NB4 (cell line): ENCODE results near the gene RREB1.

ENCODE experiments used
- DNase-seq: peaks from one replicate; pipeline ENCODE4 v3.0.0; 2010; ENCODE audit warnings: low read depth
- H3K4me3 ChIP-seq: one replicate; pipeline ENCODE4 v1.5.1; 2011; ENCODE audit warnings: mild to moderate bottlenecking, low read depth, low read length, moderate library complexity
- CTCF ChIP-seq: IDR thresholded peaks from one replicate; pipeline ENCODE4 v1.5.1; 2012; ENCODE audit warnings: low read depth, low read length
- MAX ChIP-seq: IDR thresholded peaks from 2 replicates; pipeline ENCODE4 v1.6.1; 2011; ENCODE audit warnings: low read depth, low read length
- MYC ChIP-seq: IDR thresholded peaks from 2 replicates; pipeline ENCODE4 v1.6.1; 2011; ENCODE audit warnings: low read depth, low read length
- POLR2A ChIP-seq: IDR thresholded peaks from 2 replicates; pipeline ENCODE4 v1.6.1; 2011; ENCODE audit warnings: mild to moderate bottlenecking; ENCODE audit not compliant: insufficient read length; ENCODE audit errors: extremely low read depth

RREB1 gene

GRCh38 chr6:7201732-7202541, 94.2 kb downstream of the RREB1 start:
- peak; percentile 96 for DNase-seq
- TF ChIP-seq MAX (peak; percentile 82), MYC (peak; percentile 91), POLR2A (no peak)
- H3K4me3 ChIP-seq = peak overlapping the region; percentile 18

GRCh38 chr6:7202950-7203349, 95.2 kb downstream of the RREB1 start:
- TF ChIP-seq MYC (no peak), CTCF (no peak), MAX (no peak), POLR2A (no peak)
- DNase-seq = no peak
- H3K4me3 ChIP-seq = no peak overlapping the region

- DNase-seq = no peak
- TF ChIP-seq CTCF = no peak
- no peak for TF ChIP-seq MYC
- no peak overlapping the region for H3K4me3 ChIP-seq
Observed at GRCh38 chr6:7203939-7204338, 96.2 kb downstream of the RREB1 start.

- no peak for DNase-seq
- no peak overlapping the region for H3K4me3 ChIP-seq
- TF ChIP-seq MYC = no peak
- no peak for TF ChIP-seq MAX
- no peak for TF ChIP-seq POLR2A
- no peak for TF ChIP-seq CTCF
Observed at GRCh38 chr6:7204726-7205125, 97.0 kb downstream of the RREB1 start.

GRCh38 chr6:7207720-7208119, 100.0 kb downstream of the RREB1 start:
- no peak for TF ChIP-seq CTCF
- no peak for TF ChIP-seq POLR2A
- TF ChIP-seq MYC = no peak
- H3K4me3 ChIP-seq = no peak overlapping the region
- peak; percentile 48 for DNase-seq

- no peak for TF ChIP-seq CTCF
- TF ChIP-seq MAX = no peak
- no peak for TF ChIP-seq POLR2A
- no peak for TF ChIP-seq MYC
- no peak for DNase-seq
- no peak overlapping the region for H3K4me3 ChIP-seq
Observed at GRCh38 chr6:7213416-7213815, 105.7 kb downstream of the RREB1 start.
